ENCODE data around the gene SPHKAP.

Gene SPHKAP

DNA sequence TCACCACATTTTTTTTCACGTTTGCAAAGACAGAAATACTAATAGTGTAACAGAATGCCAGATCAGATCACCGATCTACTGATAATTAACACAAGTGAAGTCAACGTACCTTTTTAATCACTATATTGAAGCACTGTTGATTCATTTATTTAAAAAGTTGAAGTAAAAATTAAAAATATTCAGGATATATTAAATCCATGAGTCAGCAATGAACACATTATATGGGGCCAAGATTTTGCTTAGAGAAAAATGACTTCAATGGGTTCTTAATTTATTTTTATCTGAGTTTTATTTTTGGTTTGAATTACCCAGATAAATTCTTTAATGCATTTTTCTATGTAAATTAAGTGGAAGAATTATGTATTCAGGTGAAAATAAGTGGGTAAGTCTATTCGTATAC, 14.2 kb downstream of the SPHKAP start:
- DNase-seq (ENCODE audit: extremely low read depth, low read depth) = no peak
- TF ChIP-seq, protein P1, sequence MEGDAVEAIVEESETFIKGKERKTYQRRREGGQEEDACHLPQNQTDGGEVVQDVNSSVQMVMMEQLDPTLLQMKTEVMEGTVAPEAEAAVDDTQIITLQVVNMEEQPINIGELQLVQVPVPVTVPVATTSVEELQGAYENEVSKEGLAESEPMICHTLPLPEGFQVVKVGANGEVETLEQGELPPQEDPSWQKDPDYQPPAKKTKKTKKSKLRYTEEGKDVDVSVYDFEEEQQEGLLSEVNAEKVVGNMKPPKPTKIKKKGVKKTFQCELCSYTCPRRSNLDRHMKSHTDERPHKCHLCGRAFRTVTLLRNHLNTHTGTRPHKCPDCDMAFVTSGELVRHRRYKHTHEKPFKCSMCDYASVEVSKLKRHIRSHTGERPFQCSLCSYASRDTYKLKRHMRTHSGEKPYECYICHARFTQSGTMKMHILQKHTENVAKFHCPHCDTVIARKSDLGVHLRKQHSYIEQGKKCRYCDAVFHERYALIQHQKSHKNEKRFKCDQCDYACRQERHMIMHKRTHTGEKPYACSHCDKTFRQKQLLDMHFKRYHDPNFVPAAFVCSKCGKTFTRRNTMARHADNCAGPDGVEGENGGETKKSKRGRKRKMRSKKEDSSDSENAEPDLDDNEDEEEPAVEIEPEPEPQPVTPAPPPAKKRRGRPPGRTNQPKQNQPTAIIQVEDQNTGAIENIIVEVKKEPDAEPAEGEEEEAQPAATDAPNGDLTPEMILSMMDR (IDR thresholded peaks at IDR 0.05; ENCODE audit: low read depth, low read length) = no peak

DNA sequence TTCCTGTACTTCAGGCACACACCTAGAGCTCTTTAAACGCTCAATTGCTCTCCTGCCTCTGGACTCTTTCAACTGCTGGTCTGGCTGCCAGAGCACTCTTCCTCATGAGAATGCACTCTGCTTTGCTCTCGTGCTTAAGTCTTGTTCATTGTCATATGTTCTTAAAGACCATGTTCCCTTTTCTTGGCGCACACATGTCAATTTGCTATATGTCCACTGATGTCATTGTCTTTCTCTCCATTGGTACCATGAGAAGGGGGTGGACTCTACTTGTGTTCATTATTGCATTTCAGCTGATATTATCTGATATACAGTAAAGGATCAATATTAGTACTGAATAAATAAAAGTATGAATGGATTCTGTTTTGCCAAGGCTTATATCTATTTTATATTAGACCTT, 16.8 kb downstream of the SPHKAP start:
- no peak for DNase-seq (ENCODE audit: extremely low read depth, low read depth)

DNA sequence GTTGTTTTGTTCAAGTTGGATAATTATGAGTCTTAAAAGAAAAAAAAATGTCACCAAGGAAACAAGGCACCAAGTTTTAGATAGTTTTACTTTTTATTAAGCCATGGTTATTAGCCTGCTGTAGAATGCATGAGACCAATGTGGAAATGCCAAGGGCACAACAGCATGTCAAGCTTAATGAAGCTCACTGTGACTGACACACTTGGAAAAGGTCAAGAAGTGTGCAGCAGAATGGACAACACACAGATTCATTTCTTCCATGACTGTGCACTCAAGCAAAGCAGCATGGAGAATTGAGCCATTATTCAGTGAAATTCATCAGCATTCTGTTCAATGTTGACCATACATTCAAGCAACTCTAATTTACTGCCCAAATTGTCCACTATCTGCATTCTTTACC, 23.6 kb downstream of the SPHKAP start:
- TF ChIP-seq, protein P1 (IDR thresholded peaks at IDR 0.05; ENCODE audit: low read depth, low read length) = no peak

More for the DNA sequence above, 16.8 kb downstream of the SPHKAP start:
- TF ChIP-seq, protein P1 (IDR thresholded peaks at IDR 0.05; ENCODE audit: low read depth, low read length) = no peak

DNA sequence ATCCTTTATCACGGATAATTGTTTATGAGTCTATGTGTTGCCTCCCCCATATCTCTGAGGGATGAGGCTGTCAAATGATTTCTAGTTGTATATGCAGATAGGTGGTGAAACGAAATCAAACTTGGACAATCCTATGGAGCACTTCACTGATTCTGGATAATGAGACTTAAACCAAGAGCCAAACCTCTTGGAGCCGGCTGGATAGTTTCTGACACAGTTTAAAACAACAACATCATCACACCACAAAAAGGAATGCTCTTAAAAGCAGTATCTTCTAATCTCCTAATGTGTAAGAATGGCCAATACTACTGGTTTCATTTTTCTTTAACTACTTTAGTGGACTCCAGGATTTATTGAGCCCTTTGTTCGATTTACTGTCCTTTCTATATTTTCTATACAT, 36.5 kb downstream of the SPHKAP start:
- TF ChIP-seq, protein P1 (IDR thresholded peaks at IDR 0.05; ENCODE audit: low read depth, low read length) = no peak
- DNase-seq (ENCODE audit: extremely low read depth, low read depth) = no peak

More for the DNA sequence above, 23.6 kb downstream of the SPHKAP start:
- no peak for DNase-seq (ENCODE audit: extremely low read depth, low read depth)

DNA sequence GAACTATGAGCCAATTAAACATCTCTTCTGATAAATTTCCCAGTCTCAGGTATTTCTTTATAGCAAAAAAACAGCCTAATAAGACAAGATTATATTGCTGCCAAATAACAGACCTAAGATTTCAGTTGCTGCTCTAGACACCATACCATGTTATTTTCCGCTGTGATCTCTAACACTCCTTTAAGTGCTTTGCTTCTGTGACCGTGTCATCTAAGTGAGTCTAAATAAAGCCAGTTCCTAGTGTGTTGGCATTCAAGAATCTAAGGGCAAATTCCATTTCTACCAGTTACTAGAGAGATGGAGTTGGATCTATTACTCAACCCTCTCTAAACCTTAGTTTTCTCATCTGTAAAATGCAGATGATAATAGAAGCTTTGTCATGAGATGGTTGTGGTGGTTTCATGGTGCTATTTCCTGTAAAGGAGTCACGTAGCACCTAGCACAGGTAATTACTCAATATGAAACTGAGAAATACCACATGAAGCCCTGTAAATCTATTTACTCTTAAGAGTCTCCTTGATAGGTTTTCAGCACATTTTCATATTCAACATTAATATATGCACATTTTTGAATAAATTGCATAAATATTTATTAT, 40.5 kb downstream of the SPHKAP start:
- TF ChIP-seq, protein P1 (IDR thresholded peaks at IDR 0.05; ENCODE audit: low read depth, low read length) = no peak
- DNase-seq (ENCODE audit: extremely low read depth, low read depth) = no peak

DNA sequence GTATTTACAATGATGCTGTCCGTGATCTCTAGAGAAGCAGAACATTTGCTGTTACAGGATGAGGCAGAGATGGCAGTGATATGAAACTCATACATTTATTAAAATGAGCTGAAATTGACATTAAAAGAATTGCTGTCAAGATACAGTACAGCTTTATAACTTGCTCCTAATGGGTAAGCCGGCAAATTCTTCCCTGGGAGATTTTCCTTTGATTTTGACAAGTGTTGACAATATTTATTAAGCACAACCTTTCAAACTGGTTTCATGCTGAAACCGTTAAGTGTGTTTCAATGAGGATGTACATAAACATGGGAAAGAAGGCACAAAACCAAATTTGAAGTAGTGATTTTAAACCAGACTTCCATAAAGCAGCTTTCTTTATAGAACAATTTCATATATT, 45.5 kb downstream of the SPHKAP start:
- no peak for DNase-seq (ENCODE audit: extremely low read depth, low read depth)
- TF ChIP-seq, protein P1 (IDR thresholded peaks at IDR 0.05; ENCODE audit: low read depth, low read length) = no peak

DNA sequence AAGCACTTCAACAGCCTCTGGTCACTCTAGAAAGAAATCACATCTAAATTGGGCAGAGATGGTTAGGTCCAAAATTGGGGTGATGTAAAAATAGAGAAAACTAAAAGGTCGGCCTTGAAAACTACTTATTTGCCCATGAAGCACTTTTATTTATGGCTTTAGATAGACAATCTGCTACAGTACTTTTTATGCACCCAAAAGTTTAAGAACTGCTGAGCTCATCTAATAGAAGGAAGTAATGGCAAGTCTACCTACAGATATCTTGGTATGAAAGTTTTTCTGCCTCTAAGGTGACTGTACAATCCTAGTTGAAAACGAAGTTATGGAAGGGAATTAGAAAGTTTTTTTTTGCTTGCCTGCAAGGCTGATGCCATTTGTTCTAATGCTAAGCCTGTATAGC, 46.2 kb downstream of the SPHKAP start:
- no peak for DNase-seq (ENCODE audit: extremely low read depth, low read depth)
- TF ChIP-seq, protein P1 (IDR thresholded peaks at IDR 0.05; ENCODE audit: low read depth, low read length) = no peak

Measured in AG09319 (cell line).